Nephron progenitor cell (in vitro differentiated cells): ENCODE data around the gene GBP3.
"Not testable (repeated sequence)": the region's sequence is repeated elsewhere in the genome, so short reads cannot be mapped to it uniquely, and the experiment has no call there.

Experiments used
- DNase-seq: peaks from one replicate; pipeline ENCODE4 v3.0.0; 2021
- H3K27ac Mint-ChIP-seq: 2 replicates; pipeline ENCODE4 v1.8.0; 2021; ENCODE audit warnings: mild to moderate bottlenecking, moderate library complexity, mixed read lengths
- H3K27me3 Mint-ChIP-seq: 2 replicates; pipeline ENCODE4 v1.8.0; 2021; ENCODE audit warnings: mild to moderate bottlenecking, low read depth, mixed read lengths; ENCODE audit not compliant: poor library complexity
- H3K36me3 Mint-ChIP-seq: 2 replicates; pipeline ENCODE4 v1.8.0; 2021; ENCODE audit warnings: low read depth, mixed read lengths
- H3K4me1 Mint-ChIP-seq: 2 replicates; pipeline ENCODE4 v1.8.0; 2021; ENCODE audit warnings: mixed read lengths
- H3K4me3 Mint-ChIP-seq: 2 replicates; pipeline ENCODE4 v1.8.0; 2021; ENCODE audit warnings: mild to moderate bottlenecking, moderate library complexity, mixed read lengths
- H3K9me3 Mint-ChIP-seq: 2 replicates; pipeline ENCODE4 v1.8.0; 2021; ENCODE audit warnings: mild to moderate bottlenecking, moderate library complexity, mixed read lengths
- TF ChIP-seq, protein P1 (sequence below): fragments of 200-600 bp; sonication (generic); IDR thresholded peaks from 2 replicates; pipeline ENCODE4 v1.5.0; 2021; ENCODE audit warnings: antibody characterized with exemption

Gene GBP3

GRCh38 chr1:89041119-89041641 lies 18.5 kb upstream of the GBP3 start:
- H3K4me3 Mint-ChIP-seq, result no peak overlapping the region
- no peaks in the 10 kb centered on the region for H3K4me1 Mint-ChIP-seq
- H3K27me3 Mint-ChIP-seq, result peaks cover 9% of the 10 kb centered on the region
- no peaks in the 10 kb centered on the region for H3K36me3 Mint-ChIP-seq
- H3K27ac Mint-ChIP-seq, result no peak overlapping the region
- H3K9me3 Mint-ChIP-seq, result peaks cover 3% of the 10 kb centered on the region
- TF ChIP-seq, protein P1, sequence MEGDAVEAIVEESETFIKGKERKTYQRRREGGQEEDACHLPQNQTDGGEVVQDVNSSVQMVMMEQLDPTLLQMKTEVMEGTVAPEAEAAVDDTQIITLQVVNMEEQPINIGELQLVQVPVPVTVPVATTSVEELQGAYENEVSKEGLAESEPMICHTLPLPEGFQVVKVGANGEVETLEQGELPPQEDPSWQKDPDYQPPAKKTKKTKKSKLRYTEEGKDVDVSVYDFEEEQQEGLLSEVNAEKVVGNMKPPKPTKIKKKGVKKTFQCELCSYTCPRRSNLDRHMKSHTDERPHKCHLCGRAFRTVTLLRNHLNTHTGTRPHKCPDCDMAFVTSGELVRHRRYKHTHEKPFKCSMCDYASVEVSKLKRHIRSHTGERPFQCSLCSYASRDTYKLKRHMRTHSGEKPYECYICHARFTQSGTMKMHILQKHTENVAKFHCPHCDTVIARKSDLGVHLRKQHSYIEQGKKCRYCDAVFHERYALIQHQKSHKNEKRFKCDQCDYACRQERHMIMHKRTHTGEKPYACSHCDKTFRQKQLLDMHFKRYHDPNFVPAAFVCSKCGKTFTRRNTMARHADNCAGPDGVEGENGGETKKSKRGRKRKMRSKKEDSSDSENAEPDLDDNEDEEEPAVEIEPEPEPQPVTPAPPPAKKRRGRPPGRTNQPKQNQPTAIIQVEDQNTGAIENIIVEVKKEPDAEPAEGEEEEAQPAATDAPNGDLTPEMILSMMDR, result no peak
- DNase-seq, result no peak

DNA sequence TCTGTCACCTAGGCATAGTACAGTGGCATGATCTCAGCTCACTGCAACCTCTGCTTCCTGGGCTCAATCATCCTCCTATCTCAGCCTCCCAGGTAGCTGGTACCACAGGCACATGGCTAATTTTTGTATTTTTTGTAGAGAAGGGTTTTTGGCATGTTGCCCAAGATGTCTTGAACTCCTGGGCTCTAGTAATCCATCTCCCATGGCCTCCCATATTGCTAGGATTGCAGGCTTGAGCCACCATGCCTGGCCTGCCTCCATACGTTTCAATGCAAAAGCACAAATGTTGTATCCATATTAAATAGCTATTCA lies 17.6 kb upstream of the GBP3 start:
- no peaks in the 10 kb centered on the region for H3K4me1 Mint-ChIP-seq
- H3K4me3 Mint-ChIP-seq, result no peak overlapping the region
- peaks cover 3% of the 10 kb centered on the region for H3K9me3 Mint-ChIP-seq
- TF ChIP-seq, protein P1, result no peak
- peaks cover 9% of the 10 kb centered on the region for H3K27me3 Mint-ChIP-seq
- DNase-seq, result no peak
- H3K36me3 Mint-ChIP-seq, result no peaks in the 10 kb centered on the region
- H3K27ac Mint-ChIP-seq, result no peak overlapping the region

GRCh38 chr1:89037186-89037585 lies 14.5 kb upstream of the GBP3 start:
- no peaks in the 10 kb centered on the region for H3K36me3 Mint-ChIP-seq
- H3K27ac Mint-ChIP-seq, result no peak overlapping the region
- no peaks in the 10 kb centered on the region for H3K4me1 Mint-ChIP-seq
- peaks cover 6% of the 10 kb centered on the region for H3K27me3 Mint-ChIP-seq
- no peak for DNase-seq
- peaks cover 8% of the 10 kb centered on the region for H3K9me3 Mint-ChIP-seq
- no peak overlapping the region for H3K4me3 Mint-ChIP-seq
- TF ChIP-seq, protein P1, result no peak

- TF ChIP-seq, protein P1, result no peak
- Mint-ChIP-seq H3K27me3 (peaks cover 10% of the 10 kb centered on the region), H3K9me3 (peaks cover 19% of the 10 kb centered on the region), H3K27ac (no peak overlapping the region), H3K36me3 (no peaks in the 10 kb centered on the region), H3K4me1 (no peaks in the 10 kb centered on the region), H3K4me3 (no peak overlapping the region)
- DNase-seq, result no peak
Measured at GRCh38 chr1:89035080-89035479, 12.4 kb upstream of the GBP3 start.

DNA sequence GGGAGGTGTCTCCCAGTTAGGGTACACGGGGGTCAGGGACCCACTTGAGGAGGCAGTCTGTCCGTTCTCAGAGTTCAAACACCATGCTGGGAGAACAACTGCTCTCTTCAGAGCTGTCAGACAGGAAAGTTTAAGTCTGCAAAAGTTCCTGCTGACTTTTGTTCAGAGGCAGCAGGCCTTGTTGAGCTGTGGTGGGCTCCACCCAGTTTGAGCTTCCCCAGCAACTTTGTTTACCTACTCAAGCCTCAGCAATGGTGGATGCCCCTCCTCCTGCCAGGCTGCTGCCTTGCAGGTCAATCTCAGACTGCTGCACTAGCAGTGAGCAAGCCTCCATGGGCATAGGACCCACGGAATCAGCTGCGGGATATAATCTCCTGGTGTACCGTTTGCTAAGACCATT lies 11.3 kb upstream of the GBP3 start:
- not testable (repeated sequence) for H3K4me3 Mint-ChIP-seq, DNase-seq, H3K27ac Mint-ChIP-seq, H3K4me1 Mint-ChIP-seq, H3K27me3 Mint-ChIP-seq, H3K36me3 Mint-ChIP-seq
- peaks cover 27% of the 10 kb centered on the region for H3K9me3 Mint-ChIP-seq

- H3K4me1 Mint-ChIP-seq, H3K4me3 Mint-ChIP-seq, H3K36me3 Mint-ChIP-seq, H3K27me3 Mint-ChIP-seq, H3K27ac Mint-ChIP-seq, DNase-seq: not testable (repeated sequence)
- peaks cover 20% of the 10 kb centered on the region for H3K9me3 Mint-ChIP-seq
Measured at GRCh38 chr1:89029051-89029450, 6.4 kb upstream of the GBP3 start.

DNA sequence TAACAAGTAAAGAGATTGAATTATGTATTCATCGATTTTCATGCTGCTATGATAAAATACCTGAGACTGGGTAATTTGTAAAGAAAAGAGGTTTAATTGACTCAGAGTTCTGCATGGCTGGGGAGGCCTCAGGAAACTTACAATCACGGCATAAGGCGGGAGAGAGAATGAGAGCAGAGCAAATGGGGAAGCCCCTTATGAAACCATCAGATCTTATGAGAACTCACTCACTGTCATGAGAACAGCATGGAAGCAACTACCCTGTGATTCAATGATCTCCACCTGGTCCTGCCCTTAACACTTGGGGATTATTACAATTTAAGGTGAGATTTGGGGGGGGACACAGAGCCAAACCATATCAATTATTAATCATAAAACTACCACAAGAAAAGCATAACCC lies 3.3 kb upstream of the GBP3 start:
- Mint-ChIP-seq H3K4me3 (no peak overlapping the region), H3K27me3 (peaks cover 5% of the 10 kb centered on the region), H3K4me1 (peaks cover 19% of the 10 kb centered on the region), H3K9me3 (peaks cover 17% of the 10 kb centered on the region), H3K36me3 (no peaks in the 10 kb centered on the region), H3K27ac (no peak overlapping the region)
- TF ChIP-seq, protein P1, result no peak
- DNase-seq, result no peak
